Bronchial epithelial cell (primary cell): ENCODE results near the gene BBLN. TPM values are rescaled to one million over a fixed set of nuclear protein-coding genes. Genes with fewer than 3 reads are reported as not detected.
"Not testable (repeated sequence)": the region's sequence is repeated elsewhere in the genome, so short reads cannot be mapped to it uniquely, and the experiment has no call there.

Source experiments
- DNase-seq: peaks from one replicate; pipeline ENCODE4 v3.0.0-alpha.2; 2010; ENCODE audit warnings: low read depth
- FAIRE-seq: peaks from 2 replicates; lab custom pipeline; 2011; peaks lifted over from hg19 to GRCh38; lab: Jason Lieb, UNC
- H3K27me3 ChIP-seq: 2 replicates; pipeline ENCODE4 v1.5.1; 2011; ENCODE audit warnings: low read length; ENCODE audit not compliant: control insufficient read depth, insufficient read depth
- H3K36me3 ChIP-seq: 2 replicates; pipeline ENCODE4 v1.5.1; 2011; ENCODE audit warnings: low read length; ENCODE audit not compliant: control insufficient read depth, insufficient read depth
- H3K4me3 ChIP-seq: 2 replicates; pipeline ENCODE4 v1.5.1; 2011; ENCODE audit warnings: mild to moderate bottlenecking, low read depth, low read length, control low read depth
- CTCF ChIP-seq: IDR thresholded peaks from 2 replicates; pipeline ENCODE4 v1.5.1; 2011; ENCODE audit warnings: mild to moderate bottlenecking, moderate library complexity, low read length, control low read depth, inconsistent platforms; ENCODE audit not compliant: insufficient read depth, severe bottlenecking
- total RNA-seq: library from RNA; depleted of rRNA; stranded (reverse); fragments of >200 nt; gene quantifications from 2 replicates; pipeline ENCODE4 v1.2.1, GENCODE V29; 2014

The BBLN gene
- total RNA-seq, 1 donor from 2014 or later: 28.2 TPM

GRCh38 chr9:128178806-128179431 lies 18.9 kb downstream of the BBLN start:
- FAIRE-seq: no peak
- Histone ChIP-seq H3K36me3 (peaks cover 36% of the 10 kb centered on the region), H3K27me3 (no peaks in the 10 kb centered on the region), H3K4me3 (no peak overlapping the region)
- no peak for DNase-seq
- no peak for TF ChIP-seq CTCF

- DNase-seq (no peak), FAIRE-seq (no peak)
- no peaks in the 10 kb centered on the region for H3K27me3 ChIP-seq
- H3K4me3 ChIP-seq: no peak overlapping the region
- H3K36me3 ChIP-seq: peaks cover 33% of the 10 kb centered on the region
- no peak for TF ChIP-seq CTCF
Observed at GRCh38 chr9:128180001-128180400, 19.9 kb downstream of the BBLN start.

GRCh38 chr9:128180447-128180846 lies 20.4 kb downstream of the BBLN start:
- no peak for FAIRE-seq
- no peak for TF ChIP-seq CTCF
- H3K27me3 ChIP-seq: no peaks in the 10 kb centered on the region
- no peak overlapping the region for H3K4me3 ChIP-seq
- DNase-seq: no peak
- peaks cover 34% of the 10 kb centered on the region for H3K36me3 ChIP-seq

- not testable (repeated sequence) for DNase-seq, FAIRE-seq, H3K27me3 ChIP-seq, H3K4me3 ChIP-seq
- peak; percentile 40 for TF ChIP-seq CTCF
- H3K36me3 ChIP-seq: peaks cover 33% of the 10 kb centered on the region
Observed at GRCh38 chr9:128181480-128181879, 21.4 kb downstream of the BBLN start.

- H3K27me3 ChIP-seq: no peaks in the 10 kb centered on the region
- DNase-seq: no peak
- no peak overlapping the region for H3K4me3 ChIP-seq
- peaks cover 30% of the 10 kb centered on the region for H3K36me3 ChIP-seq
- TF ChIP-seq CTCF: no peak
- FAIRE-seq: no peak
Observed at GRCh38 chr9:128182893-128183588, 23.0 kb downstream of the BBLN start.
